22Rv1 (cell line): Measurements from ENCODE around the gene HCST.

ENCODE experiments used
- ZFX ChIP-seq: fragments of 450-650 bp; IDR thresholded peaks from 2 replicates; pipeline ENCODE4 v1.6.1; 2017; ENCODE audit warnings: antibody characterized with exemption, borderline replicate concordance
- TF ChIP-seq, protein P1 (sequence below): fragments of 450-650 bp; IDR thresholded peaks from 2 replicates; pipeline ENCODE4 v1.5.1; 2017; ENCODE audit warnings: mild to moderate bottlenecking

DNA sequence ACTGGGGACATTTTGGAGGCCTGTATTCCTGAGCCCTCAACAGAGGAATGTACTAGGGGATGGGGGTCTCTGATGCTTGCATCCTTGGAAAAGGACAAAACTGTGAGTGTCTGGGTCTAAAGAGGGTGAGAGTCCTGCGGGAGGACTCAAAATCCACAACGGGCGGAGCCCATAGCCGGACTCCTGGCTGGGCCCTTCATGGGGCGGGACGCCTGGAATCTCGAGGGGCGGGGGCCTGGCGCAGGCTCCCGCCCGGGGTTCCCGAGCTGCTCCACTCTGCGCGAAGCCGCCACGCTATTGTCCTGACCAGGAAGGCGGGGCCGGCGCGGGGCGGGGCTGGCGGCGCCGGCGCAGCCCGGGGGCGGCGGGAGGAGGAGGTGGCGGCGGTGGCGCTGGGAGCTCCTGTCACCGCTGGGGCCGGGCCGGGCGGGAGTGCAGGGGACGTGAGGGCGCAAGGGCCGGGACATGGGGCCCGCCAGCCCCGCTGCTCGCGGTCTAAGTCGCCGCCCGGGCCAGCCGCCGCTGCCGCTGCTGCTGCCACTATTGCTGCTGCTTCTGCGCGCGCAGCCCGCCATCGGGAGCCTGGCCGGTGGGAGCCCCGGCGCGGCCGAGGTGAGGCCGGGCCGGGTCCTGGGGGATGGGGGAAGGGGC is 34.0 kb upstream of the HCST start, which contains the start of gene APLP1:
- TF ChIP-seq, protein P1, sequence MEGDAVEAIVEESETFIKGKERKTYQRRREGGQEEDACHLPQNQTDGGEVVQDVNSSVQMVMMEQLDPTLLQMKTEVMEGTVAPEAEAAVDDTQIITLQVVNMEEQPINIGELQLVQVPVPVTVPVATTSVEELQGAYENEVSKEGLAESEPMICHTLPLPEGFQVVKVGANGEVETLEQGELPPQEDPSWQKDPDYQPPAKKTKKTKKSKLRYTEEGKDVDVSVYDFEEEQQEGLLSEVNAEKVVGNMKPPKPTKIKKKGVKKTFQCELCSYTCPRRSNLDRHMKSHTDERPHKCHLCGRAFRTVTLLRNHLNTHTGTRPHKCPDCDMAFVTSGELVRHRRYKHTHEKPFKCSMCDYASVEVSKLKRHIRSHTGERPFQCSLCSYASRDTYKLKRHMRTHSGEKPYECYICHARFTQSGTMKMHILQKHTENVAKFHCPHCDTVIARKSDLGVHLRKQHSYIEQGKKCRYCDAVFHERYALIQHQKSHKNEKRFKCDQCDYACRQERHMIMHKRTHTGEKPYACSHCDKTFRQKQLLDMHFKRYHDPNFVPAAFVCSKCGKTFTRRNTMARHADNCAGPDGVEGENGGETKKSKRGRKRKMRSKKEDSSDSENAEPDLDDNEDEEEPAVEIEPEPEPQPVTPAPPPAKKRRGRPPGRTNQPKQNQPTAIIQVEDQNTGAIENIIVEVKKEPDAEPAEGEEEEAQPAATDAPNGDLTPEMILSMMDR, result no peak
- TF ChIP-seq ZFX, result no peak
